Nephron (organoid): ENCODE measurements around the gene FABP7.

ENCODE experiments used
- H3K27ac Mint-ChIP-seq, 3 experiments: 2 replicates each; pipeline ENCODE4 v1.8.0; 2020; ENCODE audit warnings: mixed read lengths in 3 of 3, mild to moderate bottlenecking in 2 of 3, moderate library complexity in 1 of 3
- H3K27me3 Mint-ChIP-seq: 2 replicates; pipeline ENCODE4 v1.8.0; 2021; ENCODE audit warnings: low read depth, mild to moderate bottlenecking, moderate library complexity, mixed read lengths
- H3K36me3 Mint-ChIP-seq: 2 replicates; pipeline ENCODE4 v1.8.0; 2020; ENCODE audit warnings: low read depth, mixed read lengths
- H3K4me1 Mint-ChIP-seq: 2 replicates; pipeline ENCODE4 v1.8.0; 2020; ENCODE audit warnings: mixed read lengths
- H3K4me3 Mint-ChIP-seq, 3 experiments: 2 replicates each; pipeline ENCODE4 v1.8.0; 2020; ENCODE audit warnings: mild to moderate bottlenecking in 3 of 3, mixed read lengths in 3 of 3, moderate library complexity in 2 of 3
- H3K9me3 Mint-ChIP-seq: 2 replicates; pipeline ENCODE4 v1.8.0; 2020; ENCODE audit warnings: mixed read lengths
- TF ChIP-seq, protein P1 (sequence below), 3 experiments: fragments of 200-600 bp; sonication (generic); IDR thresholded peaks; one replicate each; pipeline ENCODE4 v1.5.0; 2021; ENCODE audit warnings: antibody characterized with exemption in 3 of 3; ENCODE audit not compliant: unreplicated experiment in 3 of 3

FABP7 gene

DNA sequence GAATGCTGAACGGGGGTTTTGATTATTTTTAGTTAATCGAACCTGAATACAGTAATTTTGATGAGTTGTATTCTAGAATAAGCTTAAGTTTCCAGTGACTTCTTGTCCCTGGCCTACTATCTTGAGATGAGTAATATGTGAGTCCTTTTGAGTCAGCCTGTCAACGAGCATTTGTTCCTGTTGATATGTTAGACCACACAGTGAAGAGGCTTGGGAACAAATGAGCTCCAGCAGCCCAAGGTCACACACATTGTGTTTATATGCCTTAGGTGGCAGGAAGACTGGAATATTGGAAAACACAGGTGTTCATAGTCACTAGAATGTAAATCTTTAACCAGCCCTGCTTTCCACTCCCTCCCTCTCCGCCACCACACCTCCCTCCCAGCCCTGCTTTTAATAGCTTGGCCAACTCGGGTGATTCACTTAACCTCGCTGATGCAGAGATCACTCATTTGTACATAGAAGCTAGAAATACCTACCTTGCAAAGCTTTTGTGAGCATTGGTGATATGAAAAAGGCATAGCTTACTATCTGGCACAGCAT lies 18.7 kb downstream of the FABP7 start:
- Mint-ChIP-seq H3K9me3 (no peaks in the 10 kb centered on the region), H3K4me1 (peaks cover 31% of the 10 kb centered on the region), H3K27me3 (no peaks in the 10 kb centered on the region), H3K27ac (peak overlapping the region in 1 of 3 experiments; percentile 49), H3K4me3 (no peak overlapping the region), H3K36me3 (peaks cover 16% of the 10 kb centered on the region)
- TF ChIP-seq, protein P1, sequence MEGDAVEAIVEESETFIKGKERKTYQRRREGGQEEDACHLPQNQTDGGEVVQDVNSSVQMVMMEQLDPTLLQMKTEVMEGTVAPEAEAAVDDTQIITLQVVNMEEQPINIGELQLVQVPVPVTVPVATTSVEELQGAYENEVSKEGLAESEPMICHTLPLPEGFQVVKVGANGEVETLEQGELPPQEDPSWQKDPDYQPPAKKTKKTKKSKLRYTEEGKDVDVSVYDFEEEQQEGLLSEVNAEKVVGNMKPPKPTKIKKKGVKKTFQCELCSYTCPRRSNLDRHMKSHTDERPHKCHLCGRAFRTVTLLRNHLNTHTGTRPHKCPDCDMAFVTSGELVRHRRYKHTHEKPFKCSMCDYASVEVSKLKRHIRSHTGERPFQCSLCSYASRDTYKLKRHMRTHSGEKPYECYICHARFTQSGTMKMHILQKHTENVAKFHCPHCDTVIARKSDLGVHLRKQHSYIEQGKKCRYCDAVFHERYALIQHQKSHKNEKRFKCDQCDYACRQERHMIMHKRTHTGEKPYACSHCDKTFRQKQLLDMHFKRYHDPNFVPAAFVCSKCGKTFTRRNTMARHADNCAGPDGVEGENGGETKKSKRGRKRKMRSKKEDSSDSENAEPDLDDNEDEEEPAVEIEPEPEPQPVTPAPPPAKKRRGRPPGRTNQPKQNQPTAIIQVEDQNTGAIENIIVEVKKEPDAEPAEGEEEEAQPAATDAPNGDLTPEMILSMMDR (IDR thresholded peaks at IDR 0.05; ENCODE audit: unreplicated experiment in 3 of 3) = no peak

GRCh38 chr6:122799140-122799745 lies 19.7 kb downstream of the FABP7 start:
- no peak overlapping the region for H3K4me3 Mint-ChIP-seq
- TF ChIP-seq, protein P1 (IDR thresholded peaks at IDR 0.05; ENCODE audit: unreplicated experiment in 3 of 3) = no peak

GRCh38 chr6:122799916-122800686 lies 20.6 kb downstream of the FABP7 start:
- Mint-ChIP-seq H3K4me1 (peaks cover 43% of the 10 kb centered on the region), H3K4me3 (no peak overlapping the region), H3K27ac (peak overlapping the region in 2 of 3 experiments; percentile 24 to 46), H3K27me3 (no peaks in the 10 kb centered on the region), H3K36me3 (peaks cover 25% of the 10 kb centered on the region), H3K9me3 (no peaks in the 10 kb centered on the region)
- TF ChIP-seq, protein P1 (IDR thresholded peaks at IDR 0.05; ENCODE audit: unreplicated experiment in 3 of 3) = no peak

More at GRCh38 chr6:122799140-122799745, 19.7 kb downstream of the FABP7 start:
- H3K4me1 Mint-ChIP-seq = peaks cover 38% of the 10 kb centered on the region
- peaks cover 20% of the 10 kb centered on the region for H3K36me3 Mint-ChIP-seq
- no peak overlapping the region for H3K27ac Mint-ChIP-seq
- H3K9me3 Mint-ChIP-seq = no peaks in the 10 kb centered on the region
- H3K27me3 Mint-ChIP-seq = no peaks in the 10 kb centered on the region

- Mint-ChIP-seq H3K4me1 (peaks cover 46% of the 10 kb centered on the region), H3K27ac (peak overlapping the region in 2 of 3 experiments; percentile 24 to 84), H3K36me3 (peaks cover 25% of the 10 kb centered on the region), H3K27me3 (no peaks in the 10 kb centered on the region), H3K4me3 (no peak overlapping the region), H3K9me3 (no peaks in the 10 kb centered on the region)
- TF ChIP-seq, protein P1 (IDR thresholded peaks at IDR 0.05; ENCODE audit: unreplicated experiment in 3 of 3) = no peak
These were observed 21.4 kb downstream of the FABP7 start for GRCh38 chr6:122800906-122801305.

- peak overlapping the region in 2 of 3 experiments; percentile 24 to 84 for H3K27ac Mint-ChIP-seq
- peaks cover 46% of the 10 kb centered on the region for H3K4me1 Mint-ChIP-seq
- H3K9me3 Mint-ChIP-seq = no peaks in the 10 kb centered on the region
- TF ChIP-seq, protein P1 (IDR thresholded peaks at IDR 0.05; ENCODE audit: unreplicated experiment in 3 of 3) = no peak
- peaks cover 25% of the 10 kb centered on the region for H3K36me3 Mint-ChIP-seq
- no peaks in the 10 kb centered on the region for H3K27me3 Mint-ChIP-seq
- H3K4me3 Mint-ChIP-seq = no peak overlapping the region
These were observed 21.9 kb downstream of the FABP7 start for GRCh38 chr6:122801397-122801796.
